DND-41 (cell line): ENCODE results near the gene NRXN3.

ENCODE experiments used
- ATAC-seq: fragments of 200-7000 bp; cut with Tn5 transposase; 3 replicates; pipeline ENCODE4 v1.9.1; 2021; ENCODE audit warnings: low read depth; ENCODE audit not compliant: insufficient read depth
- DNase-seq: peaks from one replicate; pipeline ENCODE4 v3.0.0-alpha.2; 2020
- H2AFZ ChIP-seq: 2 replicates; pipeline ENCODE4 v1.6.0; 2012; ENCODE audit warnings: low read depth, low read length
- H3K27ac ChIP-seq: 2 replicates; pipeline ENCODE4 v1.5.1; 2012; ENCODE audit warnings: low read length, inconsistent platforms
- H3K27me3 ChIP-seq: fragments of 200-600 bp; sonication (generic); 2 replicates; pipeline ENCODE4 v1.6.0; 2012; ENCODE audit warnings: low read length, mild to moderate bottlenecking, inconsistent platforms; ENCODE audit not compliant: insufficient read depth, poor library complexity
- H3K36me3 ChIP-seq: 2 replicates; pipeline ENCODE4 v1.5.1; 2012; ENCODE audit warnings: low read length, inconsistent platforms; ENCODE audit not compliant: insufficient read depth
- H3K4me1 ChIP-seq: 2 replicates; pipeline ENCODE4 v1.5.1; 2012; ENCODE audit warnings: mild to moderate bottlenecking, low read length; ENCODE audit not compliant: insufficient read depth
- H3K4me2 ChIP-seq: 2 replicates; pipeline ENCODE4 v1.6.0; 2012; ENCODE audit warnings: mild to moderate bottlenecking, moderate library complexity, low read length, inconsistent platforms; ENCODE audit not compliant: insufficient read depth
- H3K4me3 ChIP-seq, 2 experiments: fragments of 200-600 bp in 1 of 2; shearing (Covaris generic) in 1 of 2; 2 replicates each; pipeline ENCODE4 v1.5.1; 2012 to 2016; ENCODE audit warnings: inconsistent platforms in 2 of 2, low read length in 2 of 2, mild to moderate bottlenecking in 2 of 2, low read depth in 1 of 2, moderate library complexity in 1 of 2
- H3K79me2 ChIP-seq: 2 replicates; pipeline ENCODE4 v1.6.0; 2012; ENCODE audit warnings: low read length, inconsistent platforms; ENCODE audit not compliant: insufficient read depth
- H3K9ac ChIP-seq: 2 replicates; pipeline ENCODE4 v1.6.0; 2012; ENCODE audit warnings: low read depth, mild to moderate bottlenecking, inconsistent platforms, low read length, moderate library complexity
- H3K9me3 ChIP-seq: 2 replicates; pipeline ENCODE4 v1.5.1; 2012; ENCODE audit warnings: low read length, moderate library complexity, mild to moderate bottlenecking, inconsistent platforms; ENCODE audit not compliant: insufficient read depth, severe bottlenecking
- H4K20me1 ChIP-seq: 2 replicates; pipeline ENCODE4 v1.6.0; 2012; ENCODE audit warnings: low read length; ENCODE audit not compliant: insufficient read depth
- CTCF ChIP-seq: IDR thresholded peaks from 2 replicates; pipeline ENCODE4 v1.5.1; 2012; ENCODE audit warnings: borderline replicate concordance, low read length, moderate library complexity, mild to moderate bottlenecking; ENCODE audit not compliant: poor library complexity, severe bottlenecking; ENCODE audit errors: extremely low read depth
- EZH2 ChIP-seq: IDR thresholded peaks from 3 replicates; pipeline ENCODE4 v1.6.1; 2012; ENCODE audit warnings: borderline replicate concordance, low read depth, mild to moderate bottlenecking, moderate library complexity, low read length, inconsistent platforms; ENCODE audit not compliant: severe bottlenecking

NRXN3 gene

GRCh38 chr14:79627058-79627457 lies 1456.9 kb downstream of the NRXN3 start:
- TF ChIP-seq CTCF (no peak), EZH2 (no peak)
- Histone ChIP-seq H4K20me1 (no peaks in the 10 kb centered on the region), H3K4me3 (no peak overlapping the region), H3K4me1 (no peaks in the 10 kb centered on the region), H2AFZ (no peak overlapping the region), H3K9ac (no peak overlapping the region), H3K79me2 (no peaks in the 10 kb centered on the region), H3K36me3 (no peaks in the 10 kb centered on the region), H3K9me3 (no peaks in the 10 kb centered on the region), H3K27ac (no peak overlapping the region), H3K4me2 (no peak overlapping the region), H3K27me3 (no peaks in the 10 kb centered on the region)
- ATAC-seq (no peak), DNase-seq (no peak)

- Histone ChIP-seq H3K9me3 (no peaks in the 10 kb centered on the region), H2AFZ (no peak overlapping the region), H3K4me2 (no peak overlapping the region), H3K4me3 (no peak overlapping the region), H3K27ac (no peak overlapping the region), H4K20me1 (no peaks in the 10 kb centered on the region), H3K9ac (no peak overlapping the region), H3K27me3 (no peaks in the 10 kb centered on the region), H3K79me2 (no peaks in the 10 kb centered on the region), H3K36me3 (no peaks in the 10 kb centered on the region), H3K4me1 (no peaks in the 10 kb centered on the region)
- ATAC-seq (no peak), DNase-seq (no peak)
- no peak for TF ChIP-seq EZH2
- no peak for TF ChIP-seq CTCF
Observed at GRCh38 chr14:79629411-79630287, 1459.5 kb downstream of the NRXN3 start.

GRCh38 chr14:79630288-79630960 lies 1460.3 kb downstream of the NRXN3 start:
- no peak for ATAC-seq
- Histone ChIP-seq H3K27me3 (no peaks in the 10 kb centered on the region), H3K9me3 (no peaks in the 10 kb centered on the region), H3K4me3 (no peak overlapping the region), H3K36me3 (no peaks in the 10 kb centered on the region), H3K4me1 (no peaks in the 10 kb centered on the region), H3K9ac (no peak overlapping the region), H4K20me1 (no peaks in the 10 kb centered on the region), H3K79me2 (no peaks in the 10 kb centered on the region), H3K4me2 (no peak overlapping the region), H2AFZ (no peak overlapping the region), H3K27ac (no peak overlapping the region)
- DNase-seq, result no peak
- TF ChIP-seq CTCF (no peak), EZH2 (no peak)
